Activated naive CD4-positive, alpha-beta T cell treated with anti-CD3 and anti-CD28 coated beads, Interleukin-2, amount 50 U/mL, for 16 hours (primary cell): Measurements from ENCODE around the gene CBFA2T3.

Source experiments
- DNase-seq: peaks from one replicate; pipeline ENCODE4 v3.0.0-alpha.2; 2020

The CBFA2T3 gene

DNA sequence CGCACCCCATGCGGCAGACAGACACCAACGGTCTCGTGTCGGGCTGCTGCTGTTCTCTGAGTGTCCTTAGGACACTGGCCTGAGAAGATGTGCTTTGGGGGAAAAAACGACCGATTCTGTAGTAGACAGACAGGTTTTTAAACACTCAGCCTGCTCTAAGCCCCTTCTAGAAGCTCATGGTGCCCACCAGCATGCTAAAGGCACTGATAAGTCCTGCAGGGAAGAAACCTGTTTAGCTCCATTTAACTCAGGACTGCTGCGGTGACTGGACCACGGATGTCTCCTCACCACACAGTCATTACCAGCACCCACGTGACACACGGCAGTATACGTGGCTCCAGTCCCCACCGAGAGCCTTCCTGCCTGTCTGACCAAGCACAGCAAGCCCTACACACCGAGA is 146.2 kb downstream of the CBFA2T3 start:
- DNase-seq: no peak

GRCh38 chr16:88830258-88830657 is 146.7 kb downstream of the CBFA2T3 start:
- no peak for DNase-seq

DNA sequence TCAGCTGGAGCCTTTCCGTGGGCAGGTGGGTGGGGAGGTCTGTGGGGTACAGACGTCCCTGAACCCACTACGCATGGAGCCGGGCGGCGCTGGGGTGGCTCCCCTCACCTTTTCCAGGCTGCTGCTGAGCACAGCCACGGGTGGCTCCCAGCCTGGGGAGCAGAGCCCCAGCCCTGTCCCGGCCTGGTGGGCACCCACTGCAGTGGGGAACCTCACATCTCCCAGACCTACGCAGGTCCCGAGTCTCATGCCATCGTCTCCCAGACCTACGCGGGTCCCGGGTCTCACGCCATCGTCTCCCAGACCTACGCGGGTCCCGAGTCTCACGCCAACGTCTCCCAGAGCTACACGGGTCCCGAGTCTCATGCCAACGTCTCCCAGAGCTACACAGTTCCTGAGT is 148.3 kb downstream of the CBFA2T3 start:
- no peak for DNase-seq

- no peak for DNase-seq
These were observed 149.3 kb downstream of the CBFA2T3 start for GRCh38 chr16:88827727-88828126.

DNA sequence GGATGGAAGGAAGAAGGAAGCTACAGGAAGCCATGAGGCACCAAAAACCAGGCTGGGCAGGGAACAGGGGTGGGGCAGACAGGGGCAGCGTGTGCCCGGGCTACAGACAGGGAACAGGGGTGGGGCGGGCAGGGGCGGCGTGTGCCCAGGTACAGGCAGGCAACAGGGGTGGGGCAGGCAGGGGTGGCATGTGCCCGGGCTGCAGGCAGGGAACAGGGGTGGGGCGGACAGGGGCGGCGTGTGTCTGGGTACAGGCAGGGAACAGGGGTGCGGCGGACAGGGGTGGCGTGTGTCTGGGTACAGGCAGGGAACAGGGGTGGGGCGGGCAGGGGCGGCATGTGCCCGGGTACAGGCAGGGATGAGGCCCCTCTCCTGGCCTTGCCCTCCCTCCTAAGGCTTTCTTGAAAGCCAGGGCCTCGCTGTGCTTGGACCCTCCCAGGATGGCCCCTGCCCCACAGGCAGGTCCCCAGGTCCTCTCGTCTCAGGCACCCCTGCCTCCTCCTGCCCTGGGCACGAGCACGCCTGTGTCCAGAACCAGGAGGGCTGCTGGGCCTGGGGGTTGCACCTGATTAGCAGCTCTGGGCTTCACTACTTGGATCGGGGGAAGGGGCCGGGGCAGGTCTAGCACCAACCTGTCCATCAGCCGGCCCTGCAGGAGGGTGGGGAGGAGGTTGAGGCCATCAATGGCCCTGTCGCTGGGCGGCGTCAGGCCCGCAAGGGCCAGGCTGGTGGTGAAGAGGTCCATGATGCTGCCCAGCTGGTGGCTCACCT is 150.8 kb downstream of the CBFA2T3 start:
- DNase-seq: no peak

GRCh38 chr16:88825146-88825545 is 151.9 kb downstream of the CBFA2T3 start:
- DNase-seq: no peak
